T-helper 22 cell (primary cell): ENCODE results near the gene PSMC3IP.
A peak's percentile ranks its signal among the peaks of the same experiment; 100 is the strongest.

Experiments
- DNase-seq: peaks from one replicate; pipeline ENCODE4 v3.0.0-alpha.2; 2020; ENCODE audit warnings: low read depth

The PSMC3IP gene

GRCh38 chr17:42538482-42538881 is 39.0 kb downstream of the PSMC3IP start:
- DNase-seq, result no peak

GRCh38 chr17:42537826-42538451 is 39.6 kb downstream of the PSMC3IP start:
- no peak for DNase-seq

DNA sequence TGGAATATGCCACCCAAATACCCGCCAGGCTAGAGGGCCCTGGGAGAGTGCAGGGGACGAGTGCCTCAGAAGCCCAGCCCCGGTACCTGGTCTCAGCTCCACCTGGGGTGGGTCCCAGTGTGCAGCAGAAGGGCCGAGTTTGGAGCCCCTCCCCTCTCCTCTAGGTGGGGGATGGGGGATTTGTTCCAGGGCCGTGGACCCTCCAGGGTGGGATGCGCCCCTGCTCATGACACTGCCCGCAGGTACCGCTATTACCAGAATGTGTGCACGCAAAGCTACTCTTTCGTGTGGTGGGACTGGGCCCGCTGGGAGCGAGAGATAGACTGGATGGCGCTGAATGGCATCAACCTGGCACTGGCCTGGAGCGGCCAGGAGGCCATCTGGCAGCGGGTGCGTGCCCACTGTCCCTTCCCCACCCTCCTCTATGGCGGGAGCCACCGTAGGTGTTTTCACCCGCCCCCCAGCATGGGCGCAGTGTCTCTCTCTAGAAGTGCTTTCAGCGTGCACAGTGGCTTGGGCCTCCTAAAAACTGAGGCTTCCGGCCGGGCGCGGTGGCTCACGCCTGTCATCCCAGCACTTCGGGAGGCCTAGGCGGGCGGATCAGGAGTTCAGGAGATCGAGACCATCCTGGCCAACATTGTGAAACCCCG is 40.2 kb downstream of the PSMC3IP start:
- DNase-seq, result no peak

DNA sequence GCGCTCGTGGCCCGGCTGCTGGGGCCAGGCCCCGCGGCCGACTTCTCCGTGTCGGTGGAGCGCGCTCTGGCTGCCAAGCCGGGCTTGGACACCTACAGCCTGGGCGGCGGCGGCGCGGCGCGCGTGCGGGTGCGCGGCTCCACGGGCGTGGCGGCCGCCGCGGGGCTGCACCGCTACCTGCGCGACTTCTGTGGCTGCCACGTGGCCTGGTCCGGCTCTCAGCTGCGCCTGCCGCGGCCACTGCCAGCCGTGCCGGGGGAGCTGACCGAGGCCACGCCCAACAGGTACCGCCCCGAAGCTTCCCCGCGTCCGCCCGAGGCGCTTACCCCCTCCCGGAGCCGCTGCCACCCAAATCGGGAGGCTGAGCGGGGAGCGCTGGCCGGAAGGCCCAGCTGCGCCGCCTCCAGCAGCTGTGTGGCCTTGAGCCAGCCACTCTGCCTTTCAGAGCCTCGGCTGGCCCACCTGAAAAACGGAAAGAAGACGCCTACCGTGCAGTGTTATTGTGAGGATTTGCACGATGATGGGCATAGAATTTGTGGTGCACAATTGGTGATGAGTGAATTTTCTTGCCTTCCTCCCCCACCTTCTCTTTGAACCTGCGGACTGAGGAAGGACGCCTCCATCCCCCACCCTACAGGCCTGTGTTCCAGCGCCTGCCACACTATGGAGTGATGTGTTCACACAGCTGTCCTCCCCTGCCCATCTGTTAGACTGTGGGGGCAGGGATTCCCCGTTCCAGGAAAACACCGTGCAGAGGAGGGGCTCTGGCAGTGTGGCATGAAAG is 41.0 kb downstream of the PSMC3IP start:
- DNase-seq, result peak; percentile 55

GRCh38 chr17:42536048-42536371 is 41.5 kb downstream of the PSMC3IP start, which contains the start of gene NAGLU:
TSS of gene NAGLU (plus strand) at chr17:42536241. CDS start at chr17:42536273, 32 bp downstream.
- DNase-seq, result peak; percentile 61

- no peak for DNase-seq
Measured at GRCh38 chr17:42535155-42536047, 42.1 kb downstream of the PSMC3IP start.

DNA sequence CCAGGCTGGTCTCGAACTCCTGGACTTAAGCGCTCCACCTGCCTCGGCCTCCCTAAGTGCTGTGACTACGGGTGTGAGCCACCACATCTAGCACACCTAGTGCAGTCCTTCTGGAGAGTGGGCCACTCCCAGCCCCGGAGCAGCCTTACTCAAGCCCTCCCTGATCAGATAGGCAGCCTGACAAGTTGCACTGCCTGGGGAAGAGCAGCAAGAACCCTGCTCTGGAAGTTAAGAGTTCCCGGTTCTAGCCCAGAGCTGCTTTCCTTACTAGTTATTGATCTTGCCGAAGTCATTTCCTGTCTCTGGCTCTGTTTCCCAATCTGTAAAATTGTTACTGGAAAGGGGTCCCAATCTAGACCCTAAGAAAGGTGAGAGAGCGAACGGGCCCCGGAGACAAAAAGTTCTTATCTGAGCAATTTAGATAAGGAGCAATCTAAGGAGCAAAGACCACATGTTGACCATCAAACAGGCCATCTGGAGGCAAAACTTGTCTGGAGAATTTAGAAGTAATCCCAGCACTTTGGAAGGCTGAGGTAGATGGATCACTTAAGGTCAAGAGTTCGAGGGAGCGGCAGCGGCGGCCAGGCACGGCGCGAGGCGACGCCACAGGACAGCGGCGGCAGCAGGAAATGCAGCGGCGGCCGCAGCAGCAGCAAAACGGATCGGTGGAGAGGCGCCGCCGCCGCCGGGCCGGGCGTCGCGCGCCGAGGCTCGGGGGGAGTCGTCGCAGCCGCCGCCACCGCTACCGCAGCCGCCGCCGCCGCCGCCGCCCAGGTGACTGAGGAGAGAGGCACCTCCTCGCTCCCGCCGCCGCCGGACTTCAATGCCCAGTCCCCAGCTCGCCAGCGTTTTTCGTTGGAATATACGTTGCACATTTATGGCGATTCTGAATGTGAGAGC is 45.8 kb downstream of the PSMC3IP start:
- peak; percentile 31 for DNase-seq

- no peak for DNase-seq
Measured at GRCh38 chr17:42530952-42531454, 46.5 kb downstream of the PSMC3IP start.

- DNase-seq, result no peak
Measured at GRCh38 chr17:42529061-42529460, 48.5 kb downstream of the PSMC3IP start.

- DNase-seq, result no peak
Measured at GRCh38 chr17:42527932-42528331, 49.6 kb downstream of the PSMC3IP start.

DNA sequence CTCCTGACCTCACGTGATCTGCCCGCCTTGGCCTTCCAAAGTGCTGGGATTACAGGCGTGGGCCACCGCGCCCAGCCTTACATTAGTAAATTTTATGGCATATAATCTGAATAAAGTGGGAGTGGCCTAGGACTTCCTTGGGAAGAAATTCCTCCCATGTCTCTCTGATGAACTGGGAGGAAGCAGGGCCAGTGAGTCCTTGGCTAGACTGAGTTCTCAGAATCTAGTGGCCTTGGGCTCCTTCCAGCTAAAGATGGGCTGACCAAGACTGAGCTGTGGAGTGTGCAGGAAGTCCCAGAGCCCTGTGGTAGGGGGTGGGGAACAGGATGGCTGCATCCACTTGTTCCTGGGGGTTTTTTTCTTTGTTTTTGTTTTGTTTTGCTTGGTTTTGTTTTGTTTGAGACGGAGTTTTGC is 51.5 kb downstream of the PSMC3IP start:
- DNase-seq, result no peak

DNA sequence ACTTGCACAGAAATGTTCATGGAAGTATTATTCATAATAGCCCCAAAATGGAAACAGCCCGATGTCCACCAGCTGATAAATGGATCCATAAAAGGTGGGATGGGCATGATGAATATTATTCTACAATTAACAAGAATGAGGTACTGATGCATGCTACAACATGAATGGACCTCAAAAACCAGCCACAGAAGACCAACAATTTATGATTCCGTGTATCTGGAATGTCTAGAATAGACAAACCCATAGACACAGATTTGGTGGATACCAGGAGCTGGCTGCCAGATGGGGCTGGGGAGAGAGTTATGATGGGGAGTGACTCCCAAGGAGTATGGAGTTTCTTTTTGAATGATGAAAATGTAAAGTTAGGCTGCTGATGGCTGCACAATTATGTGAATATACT is 52.3 kb downstream of the PSMC3IP start:
- no peak for DNase-seq

DNA sequence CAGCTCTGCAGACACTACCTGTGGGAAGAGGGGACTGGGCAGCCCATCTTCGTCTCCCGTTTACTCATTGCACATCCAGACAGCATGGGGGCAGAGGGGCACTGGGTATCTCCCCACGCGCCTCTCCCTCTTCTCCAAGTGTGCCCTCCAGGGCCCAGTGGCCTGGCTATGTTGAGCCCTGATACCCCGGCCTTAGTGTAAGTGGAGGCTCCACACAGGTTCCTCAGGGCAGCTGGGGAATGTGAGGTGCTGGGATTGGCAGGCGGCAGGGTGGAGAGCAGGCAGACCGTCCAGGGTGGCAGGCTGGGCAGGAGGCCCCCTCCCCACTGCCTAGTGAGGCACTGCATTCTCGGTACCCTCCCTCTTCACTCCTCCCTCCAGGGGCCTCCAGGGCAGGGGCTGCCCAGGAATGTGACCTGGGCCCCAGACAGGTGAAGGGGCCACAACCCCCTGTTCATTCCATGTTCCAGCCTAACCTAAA is 54.7 kb downstream of the PSMC3IP start:
- DNase-seq, result no peak
